22Rv1 (cell line): ENCODE data around the gene JTB.

Experiments used
- ZFX ChIP-seq: fragments of 450-650 bp; IDR thresholded peaks from 2 replicates; pipeline ENCODE4 v1.6.1; 2017; ENCODE audit warnings: antibody characterized with exemption, borderline replicate concordance
- TF ChIP-seq, protein P1 (sequence below): fragments of 450-650 bp; IDR thresholded peaks from 2 replicates; pipeline ENCODE4 v1.5.1; 2017; ENCODE audit warnings: mild to moderate bottlenecking

DNA sequence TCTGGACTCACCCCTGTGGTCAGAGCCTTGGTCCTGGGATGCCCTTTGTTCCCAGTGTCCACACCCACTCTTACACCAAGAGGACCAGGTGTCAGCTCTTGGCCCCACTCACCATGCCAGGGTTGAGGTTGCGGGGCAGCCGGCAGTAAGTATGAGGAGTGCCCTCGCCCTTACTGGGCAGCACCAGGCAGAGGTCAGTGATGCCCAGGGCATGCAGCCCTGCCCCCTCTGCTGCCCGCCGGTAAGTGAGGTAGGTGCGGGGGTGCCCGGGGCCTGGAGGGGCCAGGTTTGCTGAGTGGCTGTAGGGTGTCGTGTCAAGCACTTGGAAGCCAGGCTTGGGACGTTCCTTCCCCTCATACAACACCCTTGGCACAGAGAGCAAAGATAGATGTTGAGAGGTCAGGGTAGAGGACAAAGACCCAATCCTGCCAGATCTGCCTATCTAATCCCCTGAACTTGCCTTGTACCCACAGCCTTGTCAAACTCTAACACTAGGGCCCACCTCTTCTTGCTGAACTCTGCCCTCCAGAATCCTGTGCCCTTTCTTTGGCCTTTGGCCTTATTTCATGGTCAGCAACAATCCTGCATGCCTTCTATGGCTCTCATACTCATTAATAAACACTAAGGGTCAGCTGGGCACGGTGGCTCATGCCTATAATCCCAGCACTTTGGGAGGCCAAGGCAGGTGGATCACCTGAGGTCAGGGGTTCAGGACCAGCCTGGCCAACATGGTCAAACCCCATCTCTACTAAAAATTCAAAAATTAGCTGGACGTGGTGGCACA is 34.5 kb downstream of the JTB start:
- TF ChIP-seq, protein P1, sequence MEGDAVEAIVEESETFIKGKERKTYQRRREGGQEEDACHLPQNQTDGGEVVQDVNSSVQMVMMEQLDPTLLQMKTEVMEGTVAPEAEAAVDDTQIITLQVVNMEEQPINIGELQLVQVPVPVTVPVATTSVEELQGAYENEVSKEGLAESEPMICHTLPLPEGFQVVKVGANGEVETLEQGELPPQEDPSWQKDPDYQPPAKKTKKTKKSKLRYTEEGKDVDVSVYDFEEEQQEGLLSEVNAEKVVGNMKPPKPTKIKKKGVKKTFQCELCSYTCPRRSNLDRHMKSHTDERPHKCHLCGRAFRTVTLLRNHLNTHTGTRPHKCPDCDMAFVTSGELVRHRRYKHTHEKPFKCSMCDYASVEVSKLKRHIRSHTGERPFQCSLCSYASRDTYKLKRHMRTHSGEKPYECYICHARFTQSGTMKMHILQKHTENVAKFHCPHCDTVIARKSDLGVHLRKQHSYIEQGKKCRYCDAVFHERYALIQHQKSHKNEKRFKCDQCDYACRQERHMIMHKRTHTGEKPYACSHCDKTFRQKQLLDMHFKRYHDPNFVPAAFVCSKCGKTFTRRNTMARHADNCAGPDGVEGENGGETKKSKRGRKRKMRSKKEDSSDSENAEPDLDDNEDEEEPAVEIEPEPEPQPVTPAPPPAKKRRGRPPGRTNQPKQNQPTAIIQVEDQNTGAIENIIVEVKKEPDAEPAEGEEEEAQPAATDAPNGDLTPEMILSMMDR, result no peak
- TF ChIP-seq ZFX, result no peak
